Measurements from ENCODE around the gene FEN1. TPM values are rescaled to one million over a fixed set of nuclear protein-coding genes. Genes with fewer than 3 reads are reported as not detected.
A peak's percentile ranks its signal among the peaks of the same experiment; 100 is the strongest.

Gene FEN1
- total RNA-seq, 1 experiment from 2014 or later, result 118 TPM

- DNase-seq (ENCODE audit: low spot score), result no peak
Measured at GRCh38 chr11:61795459-61795858, 2.7 kb downstream of the FEN1 start.

- no peak for DNase-seq (ENCODE audit: low spot score)
Measured at GRCh38 chr11:61795876-61796526, 3.3 kb downstream of the FEN1 start.

GRCh38 chr11:61797263-61797944 is 4.7 kb downstream of the FEN1 start:
- peak; percentile 80 for DNase-seq (ENCODE audit: low spot score)

GRCh38 chr11:61799665-61800284 is 7.1 kb downstream of the FEN1 start:
- no peak for DNase-seq (ENCODE audit: low spot score)

- DNase-seq (ENCODE audit: low spot score), result no peak
Measured at GRCh38 chr11:61800331-61801281, 7.9 kb downstream of the FEN1 start.

- no peak for DNase-seq (ENCODE audit: low spot score)
Measured at GRCh38 chr11:61802605-61803004, 9.9 kb downstream of the FEN1 start.

GRCh38 chr11:61803889-61804647 is 11.4 kb downstream of the FEN1 start:
- DNase-seq (ENCODE audit: low spot score), result no peak

- DNase-seq (ENCODE audit: low spot score), result no peak
Measured at GRCh38 chr11:61805146-61805545, 12.4 kb downstream of the FEN1 start.

GRCh38 chr11:61806785-61807184 is 14.1 kb downstream of the FEN1 start:
- no peak for DNase-seq (ENCODE audit: low spot score)

GRCh38 chr11:61810671-61811175 is 18.0 kb downstream of the FEN1 start:
- no peak for DNase-seq (ENCODE audit: low spot score)

- DNase-seq (ENCODE audit: low spot score), result no peak
Measured at GRCh38 chr11:61811831-61812230, 19.1 kb downstream of the FEN1 start.

GRCh38 chr11:61812736-61813411 is 20.2 kb downstream of the FEN1 start:
- DNase-seq (ENCODE audit: low spot score), result no peak

- DNase-seq (ENCODE audit: low spot score), result no peak
Measured at GRCh38 chr11:61814247-61814957, 21.7 kb downstream of the FEN1 start.

GRCh38 chr11:61814958-61815789 is 22.5 kb downstream of the FEN1 start:
- peak; percentile 78 for DNase-seq (ENCODE audit: low spot score)

GRCh38 chr11:61815790-61816735 is 23.4 kb downstream of the FEN1 start:
- peak; percentile 72 for DNase-seq (ENCODE audit: low spot score)

GRCh38 chr11:61816736-61817455 is 24.2 kb downstream of the FEN1 start, which contains the start of gene FADS1:
TSS of gene FADS1 (minus strand) at chr11:61817003. CDS start at chr11:61816929, 74 bp downstream.
- peak; percentile 93 for DNase-seq (ENCODE audit: low spot score)

All from H4 (cell line).